Fibroblast of skin of right quadriceps (primary cell): ENCODE measurements around the gene STAT1.
"Not testable (repeated sequence)": the region's sequence is repeated elsewhere in the genome, so short reads cannot be mapped to it uniquely, and the experiment has no call there.

Experiments used
- DNase-seq: peaks from one replicate; pipeline ENCODE4 v3.0.0-alpha.2; 2013

Gene STAT1

DNA sequence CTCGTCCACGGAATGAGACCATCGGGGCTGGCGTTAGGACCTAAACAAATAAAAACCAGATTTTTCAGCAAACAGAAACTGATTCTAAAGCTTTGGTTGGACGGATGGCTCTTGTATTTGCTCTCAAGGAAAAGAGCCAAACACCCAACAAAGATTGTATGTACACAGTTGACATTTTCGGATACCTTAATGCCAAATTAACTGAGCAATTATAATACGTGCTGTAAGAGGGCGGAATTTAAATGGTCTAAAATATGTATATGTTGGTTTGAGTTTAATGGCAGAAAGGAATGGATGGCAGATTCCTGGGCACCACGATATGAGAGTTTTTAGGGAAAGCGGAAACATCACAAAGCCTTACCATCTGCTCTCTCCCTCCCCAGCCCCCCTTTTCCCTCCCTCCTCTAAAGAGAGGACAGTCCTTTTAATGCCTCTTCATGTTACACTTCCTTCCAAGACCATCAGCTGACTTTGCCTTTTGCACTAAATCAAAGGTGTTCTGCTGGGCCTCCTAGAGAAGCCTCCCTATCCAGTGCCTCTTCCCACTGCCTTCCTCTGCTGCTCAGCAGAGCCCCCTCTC, 33.3 kb downstream of the STAT1 start:
- DNase-seq: no peak

DNA sequence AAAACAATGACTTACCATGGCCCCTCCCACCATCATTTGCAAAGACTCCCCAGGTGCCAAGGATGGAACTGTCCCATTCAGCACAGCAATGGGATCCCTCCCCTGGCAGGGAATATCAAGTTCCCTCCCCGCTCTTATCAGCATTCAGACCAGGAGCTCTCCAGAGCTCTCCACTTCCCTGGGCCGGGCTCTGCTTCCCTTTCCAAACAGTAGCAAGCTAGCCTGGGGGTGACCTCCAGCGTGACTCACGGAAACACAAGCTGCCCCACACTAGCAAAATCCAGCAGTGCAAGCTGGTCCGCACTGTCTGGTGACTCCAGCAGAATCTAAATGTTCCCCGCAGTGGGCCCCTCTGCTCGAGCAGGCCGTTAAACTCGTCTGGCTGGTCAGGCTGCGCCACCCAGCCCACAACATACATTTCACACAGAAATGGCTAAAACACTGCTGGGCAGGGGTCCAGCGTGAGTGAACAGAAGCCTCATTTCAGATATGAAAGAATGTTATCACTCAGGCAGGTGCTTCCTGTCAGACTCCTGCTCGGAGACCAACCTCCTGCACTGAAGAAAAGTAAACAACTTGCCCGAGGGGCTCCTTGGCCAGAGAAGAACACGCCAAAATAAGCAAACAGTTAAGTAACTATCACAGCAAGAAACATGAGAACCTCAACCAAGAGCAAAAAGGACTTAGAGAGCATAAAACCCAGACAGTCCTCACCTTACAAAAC, 33.9 kb downstream of the STAT1 start:
- peak; percentile 17 for DNase-seq

DNA sequence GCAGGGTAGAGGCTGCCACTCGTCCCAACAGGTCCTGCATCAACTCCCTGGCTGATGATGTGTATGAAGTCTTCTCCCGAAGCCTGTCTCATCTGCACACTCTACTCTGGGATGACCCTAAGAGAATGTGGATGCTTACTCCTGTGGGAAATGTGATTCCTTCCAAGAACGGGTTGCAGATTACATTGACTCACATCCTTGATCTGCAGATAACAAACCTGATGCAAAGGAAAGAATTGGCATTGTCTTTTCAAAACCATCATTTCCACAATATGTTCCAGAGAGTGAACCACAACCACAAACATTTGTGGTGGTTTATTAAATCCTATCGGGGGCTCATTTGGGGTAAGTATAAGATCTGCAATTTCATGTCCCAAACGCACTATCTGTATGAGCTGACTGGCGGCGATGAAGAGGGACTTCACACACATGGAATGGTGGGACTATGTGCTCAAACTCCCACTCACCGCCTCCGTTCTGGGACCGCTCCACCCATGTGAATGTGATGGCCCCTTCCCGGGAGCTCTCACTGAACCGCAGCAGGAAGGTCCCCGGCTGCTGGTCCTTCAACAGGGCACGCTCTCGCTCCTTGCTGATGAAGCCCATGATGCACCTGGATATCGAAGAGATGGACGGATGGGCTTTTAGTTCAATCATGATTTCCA, 35.5 kb downstream of the STAT1 start:
- peak; percentile 77 for DNase-seq

DNA sequence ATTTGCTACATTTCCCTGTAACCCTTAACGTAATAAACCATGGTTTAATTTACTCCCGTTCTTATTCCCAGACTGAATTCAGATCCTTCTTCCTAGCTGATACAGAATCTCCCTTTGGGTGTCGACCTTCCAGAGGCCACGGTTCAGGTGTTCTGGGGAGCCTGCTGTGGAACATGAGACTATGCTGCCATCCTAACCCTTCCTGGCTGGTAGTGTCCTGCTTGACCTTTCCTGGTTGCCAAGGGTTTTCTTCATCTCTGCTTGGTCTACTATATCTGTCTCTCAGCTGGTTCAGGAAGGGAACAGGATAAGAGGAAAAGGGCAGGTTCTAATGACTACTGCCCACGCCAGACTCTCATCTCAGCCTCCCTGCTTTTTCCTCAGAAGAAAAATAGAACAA, 36.5 kb downstream of the STAT1 start:
- no peak for DNase-seq

DNA sequence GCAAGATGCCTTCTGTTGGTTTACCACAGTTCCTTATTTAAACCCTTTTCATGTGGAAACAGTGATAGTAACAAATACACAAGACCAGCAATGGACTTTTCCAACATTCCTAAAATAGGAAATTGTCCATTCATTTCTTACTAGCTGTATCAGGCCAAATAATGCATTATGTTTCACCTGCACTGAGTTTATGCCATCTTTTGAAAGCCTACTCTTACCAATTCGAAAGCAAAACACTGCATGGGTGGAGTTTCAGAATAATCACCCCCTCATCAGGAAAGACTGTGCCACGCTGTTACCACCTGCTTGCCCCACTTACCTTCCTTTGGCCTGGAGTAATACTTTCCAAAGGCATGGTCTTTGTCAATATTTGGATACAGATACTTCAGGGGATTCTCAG, 37.5 kb downstream of the STAT1 start:
- DNase-seq: no peak

DNA sequence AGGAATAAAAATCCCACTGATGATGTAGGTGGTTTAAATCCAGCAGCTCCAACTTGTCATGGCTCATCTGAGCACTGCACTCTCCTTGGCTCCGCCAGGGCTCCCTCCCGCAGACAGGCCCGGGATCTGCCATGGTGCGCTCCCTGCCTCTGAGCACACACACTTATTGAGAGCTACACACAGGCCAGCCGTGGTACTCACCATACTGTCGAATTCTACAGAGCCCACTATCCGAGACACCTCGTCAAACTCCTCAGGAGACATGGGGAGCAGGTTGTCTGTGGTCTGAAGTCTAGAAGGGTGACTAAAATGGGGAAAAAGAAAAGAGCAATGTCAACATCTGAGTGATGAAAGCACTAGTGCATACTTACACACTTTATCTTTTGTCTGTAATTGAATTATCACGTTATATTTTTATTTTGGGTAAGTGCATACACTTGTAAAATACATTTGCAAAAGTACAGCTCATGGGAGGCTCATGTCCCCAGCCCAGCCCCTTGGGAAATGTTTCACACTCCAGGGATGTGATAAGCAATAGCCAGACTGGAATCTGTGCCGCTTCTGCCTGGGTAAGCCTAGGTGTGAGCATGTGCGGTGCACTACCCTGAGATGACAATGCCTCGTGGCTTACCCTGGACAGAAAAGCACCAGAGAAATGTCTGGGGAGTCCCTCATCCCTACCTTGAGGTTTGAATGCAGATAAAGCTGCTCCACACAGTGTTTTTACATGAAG, 39.2 kb downstream of the STAT1 start:
- DNase-seq: no peak

DNA sequence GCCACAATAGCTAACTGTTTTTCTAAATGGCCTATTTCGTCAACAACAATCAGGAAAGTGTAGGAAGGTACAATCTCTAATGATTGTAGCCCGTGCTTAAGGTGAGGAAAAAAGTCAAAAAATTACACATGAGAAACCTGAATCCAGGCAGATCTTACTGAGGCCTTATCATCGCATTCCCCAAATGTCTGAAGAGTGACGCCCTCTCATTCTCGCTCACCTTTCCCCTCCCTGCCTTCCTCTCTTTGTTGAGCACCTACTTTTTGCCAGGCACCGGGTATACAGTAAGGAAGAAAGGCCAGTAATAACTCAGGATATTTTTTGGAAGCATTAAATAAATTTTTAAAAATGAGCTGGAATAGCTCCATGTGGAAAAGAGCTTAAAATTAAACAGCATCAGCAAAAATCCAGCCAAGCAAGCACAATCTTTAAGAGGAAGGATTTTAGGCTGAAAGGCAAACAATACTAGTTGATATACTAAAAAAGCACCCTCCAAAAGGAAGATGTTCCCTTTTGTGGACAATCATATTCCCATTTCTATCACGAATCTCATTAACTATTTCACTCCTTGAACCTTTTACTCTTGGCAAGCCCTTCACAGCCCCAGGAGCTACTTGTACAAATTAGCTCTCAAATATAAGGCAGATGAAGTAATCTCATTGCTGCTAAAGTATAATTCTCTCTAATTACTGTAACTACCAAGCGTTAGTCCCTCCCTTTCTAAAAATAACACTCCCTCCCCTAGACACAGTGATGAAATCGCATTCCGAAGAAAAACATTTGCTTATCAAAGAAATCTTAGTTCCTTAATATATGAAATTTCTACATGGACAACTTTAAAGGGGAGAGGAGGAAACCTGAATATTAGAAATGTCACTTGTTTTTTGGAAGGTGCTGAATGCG, 40.0 kb downstream of the STAT1 start:
- no peak for DNase-seq

DNA sequence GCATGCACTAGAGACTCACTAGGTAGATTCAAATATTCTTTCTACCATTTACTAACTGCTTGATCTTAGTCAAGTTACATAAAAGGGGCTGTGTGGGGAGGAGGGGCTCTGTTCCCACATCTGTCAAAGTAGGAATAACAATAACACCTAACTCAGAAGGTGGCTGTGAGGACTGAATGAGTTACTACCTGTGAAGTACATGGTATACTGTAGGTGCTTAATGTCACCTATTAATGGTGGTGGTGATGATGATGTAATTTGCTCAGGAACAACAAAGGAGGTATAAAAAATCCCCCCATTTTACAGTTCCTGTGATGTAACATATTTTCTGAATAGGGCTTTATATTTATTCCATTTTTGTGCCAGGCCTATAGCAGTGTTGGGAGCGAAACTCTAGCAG, 40.7 kb downstream of the STAT1 start:
- no peak for DNase-seq

DNA sequence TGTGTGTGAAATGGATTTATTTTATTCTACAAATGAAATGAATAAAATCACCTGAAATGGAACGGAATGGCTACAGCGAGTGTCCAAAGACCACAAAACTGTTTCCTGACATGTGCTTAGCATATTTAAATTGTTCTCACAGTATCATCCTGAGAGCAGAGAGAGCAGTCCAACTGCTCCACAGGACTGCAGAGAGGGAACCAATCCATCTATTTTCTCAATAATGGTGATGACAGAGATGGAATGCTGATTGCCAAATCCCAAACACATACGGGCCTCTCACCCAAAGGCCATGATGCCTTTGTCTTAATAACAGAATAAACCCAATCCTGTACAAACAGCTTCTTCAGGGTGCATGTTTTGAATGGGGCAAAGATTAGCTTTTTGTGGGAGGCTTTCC, 41.1 kb downstream of the STAT1 start:
- DNase-seq: peak; percentile 66

DNA sequence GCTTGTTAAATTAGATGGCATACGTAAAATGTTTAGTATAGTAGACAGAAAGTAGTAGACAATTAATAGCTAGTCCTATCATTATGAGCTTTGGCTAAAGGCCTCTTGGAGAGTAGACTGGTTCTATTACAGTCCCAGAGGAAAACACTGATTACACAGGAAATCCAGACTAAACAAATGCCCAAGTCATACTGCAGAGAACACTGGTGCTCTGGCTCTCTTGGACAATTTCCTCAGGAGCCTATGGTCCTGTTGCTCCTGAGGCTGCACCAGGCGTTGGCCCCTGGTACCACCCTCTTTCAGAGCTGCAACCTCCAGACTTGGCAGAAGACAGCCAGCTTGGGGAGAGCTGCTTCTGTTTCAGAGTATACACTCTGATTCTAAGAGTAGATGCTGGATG, 41.8 kb downstream of the STAT1 start:
- no peak for DNase-seq

DNA sequence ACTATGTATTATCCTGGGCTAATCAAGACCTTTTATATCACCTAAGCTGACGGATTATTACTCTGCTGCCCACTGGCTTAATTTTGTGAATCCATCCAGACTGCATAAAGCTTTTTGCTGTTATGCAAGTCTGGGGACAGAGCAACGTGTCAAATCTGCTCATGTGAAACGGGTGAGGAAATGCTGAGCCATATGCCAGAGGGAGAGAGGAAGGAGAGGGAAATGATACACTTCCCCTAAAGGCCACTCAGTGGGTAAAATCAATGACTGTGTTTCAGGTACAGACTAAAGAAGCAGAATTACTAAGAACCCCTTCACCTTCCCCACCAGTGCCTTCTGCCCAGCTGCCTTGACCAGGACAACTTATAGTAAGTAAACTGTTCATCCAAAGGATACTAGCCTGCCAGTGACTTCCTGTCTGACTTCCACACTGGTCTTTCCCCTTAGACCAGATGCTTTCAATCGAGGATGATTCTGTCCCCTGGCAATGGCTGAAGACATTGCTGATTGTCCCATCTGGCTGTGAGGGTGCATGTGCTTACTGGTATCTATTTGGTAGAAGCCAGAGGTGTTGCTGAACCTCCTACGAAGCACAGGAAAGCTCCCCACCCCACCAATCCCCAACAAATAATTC, 43.0 kb downstream of the STAT1 start:
- DNase-seq: no peak

DNA sequence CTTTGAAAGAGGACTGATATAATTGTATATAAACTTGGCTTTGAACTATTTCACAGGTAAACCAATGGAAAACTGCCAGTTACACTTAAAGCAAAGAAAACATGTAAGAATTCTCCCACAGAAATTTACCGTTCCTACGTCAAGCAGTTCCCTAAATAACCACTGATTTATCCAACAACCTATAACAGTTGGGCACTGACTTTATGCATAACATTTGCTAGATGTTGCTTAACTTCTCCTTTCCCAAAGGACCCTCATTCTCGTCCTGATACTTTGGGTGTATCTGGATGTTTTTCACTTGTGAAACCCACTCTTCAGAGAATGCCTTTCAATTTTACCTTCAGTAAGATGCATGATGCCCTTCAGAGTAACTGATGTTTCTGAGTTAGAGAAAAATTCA, 43.8 kb downstream of the STAT1 start:
- DNase-seq: no peak

DNA sequence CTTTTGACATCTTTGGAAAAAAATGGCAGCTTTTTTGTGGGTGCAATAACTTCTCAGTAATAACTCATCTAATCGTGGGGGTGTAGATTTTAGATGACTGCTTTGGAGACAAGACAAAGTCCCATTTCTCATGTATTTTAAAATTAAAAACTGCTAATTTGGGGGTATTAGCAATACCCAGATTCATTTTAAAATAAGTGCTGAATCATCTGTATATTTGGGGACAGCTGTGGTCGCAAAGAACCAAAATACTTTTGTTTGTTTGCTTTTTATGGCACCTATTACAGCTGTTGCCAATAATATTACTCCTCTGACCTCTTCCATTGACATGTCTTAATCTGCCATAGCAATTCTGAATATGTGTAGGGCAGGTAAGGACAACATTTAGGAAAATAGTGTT, 45.4 kb downstream of the STAT1 start:
- no peak for DNase-seq

DNA sequence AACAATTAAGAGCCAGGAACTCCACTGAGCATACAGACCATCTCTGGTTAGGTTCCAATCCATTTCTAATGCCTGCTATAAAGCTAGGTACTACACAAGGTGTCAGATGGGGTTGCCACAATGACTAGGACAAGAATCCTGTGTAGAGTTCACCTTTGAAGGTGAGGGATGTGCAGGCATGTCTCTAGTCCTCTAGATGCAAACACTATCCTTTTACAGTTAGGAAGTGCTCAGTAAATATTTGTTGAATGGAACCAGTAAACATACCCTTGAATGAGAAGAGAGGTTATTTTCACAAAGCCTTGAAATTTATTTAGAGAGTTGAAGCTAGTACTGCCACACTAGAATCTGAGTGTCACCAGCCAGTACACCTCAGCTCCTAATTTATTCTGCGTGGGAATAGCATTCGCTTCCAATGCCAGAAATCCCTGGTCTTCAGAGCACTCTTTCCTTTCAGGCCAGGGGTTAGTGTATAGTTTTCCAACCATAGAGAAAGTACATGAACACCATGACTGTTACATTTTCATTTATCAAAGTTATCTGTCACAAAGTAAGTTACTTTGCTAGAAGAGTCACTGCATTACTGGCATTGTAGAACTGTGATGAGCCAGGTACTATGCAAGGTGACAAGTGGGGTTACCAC, 48.3 kb downstream of the STAT1 start:
- DNase-seq: no peak

DNA sequence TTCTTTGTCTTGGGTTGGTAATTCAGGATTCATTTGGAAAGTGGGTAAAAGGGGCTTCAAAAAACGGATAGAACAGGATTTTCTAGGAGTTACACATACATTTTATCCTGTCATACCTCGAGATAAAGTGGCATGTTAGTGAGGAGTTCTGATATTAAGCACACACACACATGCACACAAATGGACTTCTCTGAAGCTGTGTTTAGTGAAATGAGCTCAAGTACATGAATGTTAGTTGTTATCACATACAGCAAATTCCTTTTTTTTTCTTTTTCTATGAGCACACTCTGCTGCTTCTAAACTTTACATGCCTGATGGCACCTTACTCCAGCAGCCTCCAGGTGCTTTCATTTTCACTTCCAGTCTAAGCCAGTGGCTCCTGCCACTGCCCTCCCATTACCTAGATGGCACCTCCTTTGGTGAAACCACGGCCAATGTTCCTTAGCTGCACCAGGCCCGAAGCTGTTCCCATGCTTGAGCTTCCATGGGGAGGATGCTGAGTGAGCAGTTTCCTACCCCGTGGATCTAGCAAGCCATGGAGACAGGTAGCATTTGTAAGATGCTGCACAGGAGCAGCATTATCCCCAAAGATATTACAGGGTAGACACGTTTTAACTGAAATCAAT, 49.7 kb downstream of the STAT1 start:
- no peak for DNase-seq

DNA sequence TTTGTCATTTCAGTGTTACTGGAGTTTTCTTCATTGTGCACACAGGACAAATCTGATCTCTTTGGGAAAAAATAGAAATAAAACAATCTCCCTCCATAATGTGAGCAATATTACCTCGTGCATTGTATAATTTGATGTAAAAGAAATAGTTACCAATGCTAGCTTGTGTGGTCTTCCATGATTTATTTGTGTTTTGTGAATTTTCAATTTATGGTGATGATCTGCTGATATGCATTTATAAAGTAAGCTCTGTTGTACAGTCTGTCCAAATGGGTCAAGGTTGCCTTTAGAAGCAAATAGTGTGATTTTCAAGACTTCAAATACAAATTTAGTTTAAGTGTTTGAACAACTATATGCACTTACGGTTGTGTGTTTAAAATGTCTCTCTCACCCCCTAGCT, 50.9 kb downstream of the STAT1 start:
- DNase-seq: no peak

DNA sequence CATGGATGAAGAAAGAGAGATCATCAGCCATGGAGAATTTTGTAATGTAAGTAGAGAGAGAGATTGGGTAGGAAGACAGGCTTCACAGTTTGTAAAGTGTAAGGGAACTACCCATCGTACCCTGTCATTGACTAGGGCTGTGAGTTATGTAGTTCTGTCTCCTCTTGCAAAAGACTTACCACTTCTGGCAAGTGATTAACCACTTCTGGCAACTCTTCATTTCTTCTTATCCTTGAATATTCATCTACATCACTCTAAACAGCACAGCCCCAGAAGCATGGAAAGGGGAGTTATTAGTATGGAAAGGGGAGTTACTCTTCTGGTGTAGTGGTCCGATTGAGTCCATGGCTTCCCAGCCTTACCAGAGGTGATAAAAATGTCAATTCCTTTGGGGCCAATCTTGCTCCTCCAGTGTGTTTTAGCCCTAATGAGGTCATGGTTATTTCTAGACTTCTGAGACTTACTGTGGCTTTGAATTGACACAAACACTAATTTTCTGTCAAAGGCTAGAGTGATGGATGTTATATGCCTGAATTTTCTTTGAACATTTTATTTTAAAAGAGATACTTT, 52.0 kb downstream of the STAT1 start:
- peak; percentile 25 for DNase-seq

DNA sequence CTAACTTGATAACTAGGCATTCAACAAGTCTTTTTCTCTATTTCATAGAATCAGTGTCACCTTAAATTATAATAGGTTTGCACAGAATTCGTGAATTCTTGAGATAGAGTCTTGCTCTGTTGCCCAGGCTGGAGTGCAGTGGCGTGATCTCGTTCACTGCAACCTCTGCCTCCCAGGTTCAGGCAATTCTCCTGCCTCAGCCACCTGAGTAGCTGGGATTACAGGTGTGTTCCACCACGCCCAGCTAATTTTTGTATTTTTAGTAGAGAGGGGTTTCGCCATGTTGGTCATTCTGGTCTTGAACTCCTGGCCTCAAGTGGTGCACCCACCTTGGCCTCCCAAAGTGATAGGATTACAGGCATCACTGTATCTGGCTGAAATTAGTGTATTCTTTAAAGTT, 52.9 kb downstream of the STAT1 start:
- not testable (repeated sequence) for DNase-seq

DNA sequence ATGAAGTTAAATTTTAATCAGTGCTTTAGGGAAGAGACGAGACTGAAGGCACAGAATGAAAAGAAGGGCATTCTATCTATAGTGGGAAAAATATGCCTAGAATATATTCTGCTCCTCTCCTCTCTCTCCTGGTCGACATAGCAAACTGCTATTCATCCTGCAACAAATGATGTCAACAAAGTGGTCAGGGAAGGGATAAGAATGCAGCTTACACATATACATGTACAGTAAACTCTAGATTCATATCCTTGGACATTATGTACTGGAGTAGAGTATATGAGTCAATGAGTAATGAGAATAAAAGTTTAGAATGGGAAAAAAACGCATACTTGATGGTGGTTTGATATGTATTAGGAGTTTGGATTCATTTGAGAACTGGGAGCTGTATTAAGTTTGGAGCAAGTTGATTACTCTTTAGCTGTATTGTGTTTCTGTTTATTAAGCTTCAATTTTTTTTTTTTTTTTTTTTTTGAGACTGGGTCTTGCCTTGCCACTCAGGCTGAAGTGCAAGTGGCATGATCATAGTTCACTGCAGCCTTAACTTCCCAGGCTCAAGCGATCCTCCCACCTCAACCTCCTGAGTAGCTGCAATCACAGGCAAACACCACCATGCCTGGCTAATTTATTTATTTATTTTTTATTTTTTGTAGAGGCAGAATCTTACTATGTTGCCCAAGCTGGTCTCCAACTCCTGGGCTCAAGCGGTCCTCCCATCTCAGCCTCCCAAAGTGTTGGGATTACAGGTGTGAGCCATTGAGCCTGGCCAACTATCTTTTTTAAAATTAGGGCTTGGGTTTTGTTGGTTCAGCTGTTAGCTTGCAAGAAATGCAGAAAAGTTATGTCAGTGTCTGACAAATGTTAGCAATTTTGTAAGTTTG, 53.8 kb downstream of the STAT1 start:
- peak; percentile 26 for DNase-seq

DNA sequence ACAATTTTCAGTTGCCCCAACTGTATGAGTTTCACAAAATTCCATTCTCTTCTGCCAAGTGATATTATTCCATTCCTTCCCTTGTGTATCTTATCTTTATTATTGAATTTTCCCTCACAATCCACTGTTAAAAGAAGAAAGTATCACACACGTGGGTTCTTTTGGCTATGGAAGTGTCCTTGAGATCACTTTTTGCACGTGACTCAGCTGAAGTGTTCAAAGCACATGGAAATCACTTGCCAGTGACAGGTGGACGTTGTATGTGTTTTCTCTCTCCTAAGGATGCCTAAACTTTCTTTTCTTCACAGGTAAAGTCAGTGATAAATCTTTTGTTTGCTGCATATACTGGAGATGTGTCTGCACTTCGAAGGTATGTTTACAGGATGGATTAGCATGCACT, 60.7 kb downstream of the STAT1 start:
- no peak for DNase-seq
